ENCODE data around the gene CARD6. TPM values are rescaled to one million over a fixed set of nuclear protein-coding genes. Genes with fewer than 3 reads are reported as not detected.

CARD6 gene
- total and polyA plus RNA-seq, 2 of the 13 experiments (the other 11 are each of a cell fraction or from before 2014, with no cell fraction given): 0.33 to 1.4 TPM

DNA sequence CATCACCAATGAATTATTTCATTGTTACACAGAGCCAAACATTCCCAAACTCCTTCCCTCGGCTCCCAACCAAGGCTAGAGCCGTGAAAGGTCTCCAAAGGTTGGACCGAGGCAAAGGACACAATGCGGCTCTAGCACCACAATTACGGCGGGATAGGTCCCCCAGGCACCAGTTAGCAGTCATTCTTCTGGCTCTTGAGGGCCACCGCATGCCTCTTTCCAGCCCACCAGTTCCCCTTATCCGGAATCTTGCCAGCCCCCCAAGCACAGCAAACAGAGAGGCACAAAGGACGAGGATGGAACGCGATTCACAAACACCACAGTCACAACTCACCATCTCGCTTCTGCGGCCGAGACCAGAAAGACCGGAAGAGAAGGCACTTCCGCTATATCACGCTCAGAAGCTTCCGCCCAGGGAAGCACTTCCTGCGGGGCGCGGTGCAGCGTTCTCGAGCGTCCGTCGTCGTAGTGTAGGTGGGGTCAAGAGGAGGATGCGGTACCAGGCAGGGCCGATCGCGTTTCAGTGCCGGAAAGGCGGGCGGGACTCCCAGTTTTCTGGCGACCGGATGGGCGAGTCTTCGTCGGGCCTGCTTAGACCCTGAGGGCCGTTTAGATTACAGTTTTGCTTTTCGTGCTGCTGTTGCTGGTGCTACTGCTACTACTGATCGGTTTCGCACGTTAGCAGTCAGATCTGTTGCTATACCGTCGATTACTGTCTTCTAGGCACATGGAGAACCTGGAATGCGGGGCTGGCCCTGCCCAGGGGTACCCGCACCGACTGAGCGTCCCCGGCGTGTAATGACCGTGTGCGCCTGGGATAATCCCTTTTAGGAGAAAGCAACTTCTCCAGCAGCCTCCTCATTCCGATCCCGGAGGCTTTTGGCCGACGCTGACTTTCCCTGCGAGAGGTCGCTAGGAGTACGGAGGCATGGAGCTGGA, 6.0 kb upstream of the CARD6 start, which contains the start of gene RPL37 (continued):
- TF ChIP-seq NFIC (IDR thresholded peaks at IDR 0.05; ENCODE audit: low read length) (peak; percentile 75), IRF1 (CRISPR knock-in tag; IDR thresholded peaks at IDR 0.05; ENCODE audit: low read depth) (no peak; the same call in 1 of the 2 replicates), PRPF4 (IDR thresholded peaks at IDR 0.05; ENCODE audit: low read depth, low read length, poor library complexity, severe bottlenecking) (no peak), EP300 (IDR thresholded peaks at IDR 0.05; ENCODE audit: low read depth in 2 of 2, low read length in 2 of 2) (peak in 1 of 2 experiments; percentile 27; a peak in 1 of 4 replicates), EP300 (CRISPR knock-in tag; IDR thresholded peaks at IDR 0.05; ENCODE audit: borderline replicate concordance) (peak; percentile 64), ZNF891 (CRISPR knock-in tag; IDR thresholded peaks at IDR 0.05) (peak; percentile 83), ESRRA (CRISPR knock-in tag; IDR thresholded peaks at IDR 0.05; ENCODE audit: low read depth) (peak; percentile 80), ZNF510 (CRISPR knock-in tag; IDR thresholded peaks at IDR 0.05; ENCODE audit: low read depth) (no peak; the same call in 1 of the 2 replicates), ZFY (CRISPR knock-in tag; IDR thresholded peaks at IDR 0.05) (peak; percentile 99), PLSCR1 (CRISPR knock-in tag; IDR thresholded peaks at IDR 0.05; ENCODE audit: borderline replicate concordance) (no peak), ATAD3A (CRISPR knock-in tag; IDR thresholded peaks at IDR 0.05) (peak; percentile 17; the same call in 1 of the 2 replicates), SRSF1 (optimal IDR thresholded peaks at IDR 0.05; ENCODE audit: low read depth, low read length) (peak; percentile 86), ZNF121 (CRISPR knock-in tag; IDR thresholded peaks at IDR 0.05) (0 out of 2 replicates have a peak, but pooled peaks have one; percentile 38), IKZF1 (IDR thresholded peaks at IDR 0.05) (no peak), ZNF253 (CRISPR knock-in tag; IDR thresholded peaks at IDR 0.05; ENCODE audit: borderline replicate concordance) (no peak), CSRNP1 (CRISPR knock-in tag; IDR thresholded peaks at IDR 0.05) (peak; percentile 60; the same call in 1 of the 2 replicates), EHMT2 (IDR thresholded peaks at IDR 0.05; ENCODE audit: borderline replicate concordance, low read depth, low read length) (peak; percentile 72; the same call in 1 of the 2 replicates), DMAP1 (CRISPR knock-in tag; IDR thresholded peaks at IDR 0.05) (peak; percentile 98), ZSCAN22 (CRISPR knock-in tag; IDR thresholded peaks at IDR 0.05) (no peak)
- TF ChIP-seq, protein P1, sequence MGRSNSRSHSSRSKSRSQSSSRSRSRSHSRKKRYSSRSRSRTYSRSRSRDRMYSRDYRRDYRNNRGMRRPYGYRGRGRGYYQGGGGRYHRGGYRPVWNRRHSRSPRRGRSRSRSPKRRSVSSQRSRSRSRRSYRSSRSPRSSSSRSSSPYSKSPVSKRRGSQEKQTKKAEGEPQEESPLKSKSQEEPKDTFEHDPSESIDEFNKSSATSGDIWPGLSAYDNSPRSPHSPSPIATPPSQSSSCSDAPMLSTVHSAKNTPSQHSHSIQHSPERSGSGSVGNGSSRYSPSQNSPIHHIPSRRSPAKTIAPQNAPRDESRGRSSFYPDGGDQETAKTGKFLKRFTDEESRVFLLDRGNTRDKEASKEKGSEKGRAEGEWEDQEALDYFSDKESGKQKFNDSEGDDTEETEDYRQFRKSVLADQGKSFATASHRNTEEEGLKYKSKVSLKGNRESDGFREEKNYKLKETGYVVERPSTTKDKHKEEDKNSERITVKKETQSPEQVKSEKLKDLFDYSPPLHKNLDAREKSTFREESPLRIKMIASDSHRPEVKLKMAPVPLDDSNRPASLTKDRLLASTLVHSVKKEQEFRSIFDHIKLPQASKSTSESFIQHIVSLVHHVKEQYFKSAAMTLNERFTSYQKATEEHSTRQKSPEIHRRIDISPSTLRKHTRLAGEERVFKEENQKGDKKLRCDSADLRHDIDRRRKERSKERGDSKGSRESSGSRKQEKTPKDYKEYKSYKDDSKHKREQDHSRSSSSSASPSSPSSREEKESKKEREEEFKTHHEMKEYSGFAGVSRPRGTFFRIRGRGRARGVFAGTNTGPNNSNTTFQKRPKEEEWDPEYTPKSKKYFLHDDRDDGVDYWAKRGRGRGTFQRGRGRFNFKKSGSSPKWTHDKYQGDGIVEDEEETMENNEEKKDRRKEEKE (IDR thresholded peaks at IDR 0.05): no peak
- TF ChIP-seq, protein P2, sequence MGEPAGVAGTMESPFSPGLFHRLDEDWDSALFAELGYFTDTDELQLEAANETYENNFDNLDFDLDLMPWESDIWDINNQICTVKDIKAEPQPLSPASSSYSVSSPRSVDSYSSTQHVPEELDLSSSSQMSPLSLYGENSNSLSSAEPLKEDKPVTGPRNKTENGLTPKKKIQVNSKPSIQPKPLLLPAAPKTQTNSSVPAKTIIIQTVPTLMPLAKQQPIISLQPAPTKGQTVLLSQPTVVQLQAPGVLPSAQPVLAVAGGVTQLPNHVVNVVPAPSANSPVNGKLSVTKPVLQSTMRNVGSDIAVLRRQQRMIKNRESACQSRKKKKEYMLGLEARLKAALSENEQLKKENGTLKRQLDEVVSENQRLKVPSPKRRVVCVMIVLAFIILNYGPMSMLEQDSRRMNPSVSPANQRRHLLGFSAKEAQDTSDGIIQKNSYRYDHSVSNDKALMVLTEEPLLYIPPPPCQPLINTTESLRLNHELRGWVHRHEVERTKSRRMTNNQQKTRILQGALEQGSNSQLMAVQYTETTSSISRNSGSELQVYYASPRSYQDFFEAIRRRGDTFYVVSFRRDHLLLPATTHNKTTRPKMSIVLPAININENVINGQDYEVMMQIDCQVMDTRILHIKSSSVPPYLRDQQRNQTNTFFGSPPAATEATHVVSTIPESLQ (CRISPR knock-in tag; conservative IDR thresholded peaks at IDR 0.05): peak; percentile 42; the same call in 1 of the 2 replicates
